Activated naive CD4-positive, alpha-beta T cell treated with Interleukin-2 at 50 U/mL for 16 hours (primary cell): ENCODE measurements around the gene SRGAP2C.
"Not testable (repeated sequence)": the region's sequence is repeated elsewhere in the genome, so short reads cannot be mapped to it uniquely, and the experiment has no call there.

Experiments
- DNase-seq: peaks from one replicate; pipeline ENCODE4 v3.0.0-alpha.2; 2020

Gene SRGAP2C

GRCh38 chr1:121184290-121185127 is at the start of gene SRGAP2C, which contains the start of gene FAM72B:
Gene SRGAP2C (plus strand): TSS chr1:121184975. CDS start chr1:121187447, 2,472 bp downstream.
Gene FAM72B (minus strand): TSS chr1:121184340. CDS start chr1:121183489, 851 bp downstream.
- DNase-seq = peak; percentile 90

GRCh38 chr1:121140393-121140792 is 44.4 kb upstream of the SRGAP2C start:
- not testable (repeated sequence) for DNase-seq

GRCh38 chr1:121148489-121149190 is 36.1 kb upstream of the SRGAP2C start:
- not testable (repeated sequence) for DNase-seq

- DNase-seq = not testable (repeated sequence)
Observed at GRCh38 chr1:121151294-121151693, 33.5 kb upstream of the SRGAP2C start.

- not testable (repeated sequence) for DNase-seq
Observed at GRCh38 chr1:121152788-121153187, 32.0 kb upstream of the SRGAP2C start.

GRCh38 chr1:121154811-121155210 is 30.0 kb upstream of the SRGAP2C start:
- DNase-seq = not testable (repeated sequence)

- not testable (repeated sequence) for DNase-seq
Observed at GRCh38 chr1:121155671-121156358, 29.0 kb upstream of the SRGAP2C start.

- DNase-seq = not testable (repeated sequence)
Observed at GRCh38 chr1:121156958-121157603, 27.7 kb upstream of the SRGAP2C start.

- DNase-seq = not testable (repeated sequence)
Observed at GRCh38 chr1:121157609-121158008, 27.2 kb upstream of the SRGAP2C start.

GRCh38 chr1:121160118-121160517 is 24.7 kb upstream of the SRGAP2C start:
- not testable (repeated sequence) for DNase-seq

GRCh38 chr1:121161199-121161901 is 23.4 kb upstream of the SRGAP2C start:
- DNase-seq = not testable (repeated sequence)

- DNase-seq = not testable (repeated sequence)
Observed at GRCh38 chr1:121163850-121164757, 20.7 kb upstream of the SRGAP2C start.

GRCh38 chr1:121165296-121165695 is 19.5 kb upstream of the SRGAP2C start:
- not testable (repeated sequence) for DNase-seq

GRCh38 chr1:121167225-121167738 is 17.5 kb upstream of the SRGAP2C start:
- DNase-seq = not testable (repeated sequence)

GRCh38 chr1:121168152-121168668 is 16.6 kb upstream of the SRGAP2C start:
- DNase-seq = not testable (repeated sequence)

GRCh38 chr1:121176649-121177048 is 8.1 kb upstream of the SRGAP2C start:
- not testable (repeated sequence) for DNase-seq

GRCh38 chr1:121178197-121178596 is 6.6 kb upstream of the SRGAP2C start:
- not testable (repeated sequence) for DNase-seq

- not testable (repeated sequence) for DNase-seq
Observed at GRCh38 chr1:121183867-121184266, 908 bp upstream of the SRGAP2C start.

- not testable (repeated sequence) for DNase-seq
Observed at GRCh38 chr1:121185140-121185708, 449 bp downstream of the SRGAP2C start.

- DNase-seq = not testable (repeated sequence)
Observed at GRCh38 chr1:121186191-121186590, 1.4 kb downstream of the SRGAP2C start.
